Measurements from ENCODE around the gene BCAS3.

DNA sequence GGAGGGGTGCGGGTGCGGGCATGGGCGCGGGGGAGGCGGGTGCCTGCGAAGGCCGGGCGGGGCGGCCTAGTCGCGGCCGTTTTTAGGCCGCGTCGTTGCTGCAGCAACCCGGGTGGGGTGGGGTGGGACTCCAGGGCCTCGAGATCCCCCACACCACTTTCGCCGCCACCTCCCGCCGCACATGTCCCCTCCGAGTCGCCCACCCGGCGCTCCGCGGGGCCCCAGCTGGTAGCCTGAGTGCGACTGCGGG, 733.3 kb downstream of the BCAS3 start:
- TF ChIP-seq, protein P1, sequence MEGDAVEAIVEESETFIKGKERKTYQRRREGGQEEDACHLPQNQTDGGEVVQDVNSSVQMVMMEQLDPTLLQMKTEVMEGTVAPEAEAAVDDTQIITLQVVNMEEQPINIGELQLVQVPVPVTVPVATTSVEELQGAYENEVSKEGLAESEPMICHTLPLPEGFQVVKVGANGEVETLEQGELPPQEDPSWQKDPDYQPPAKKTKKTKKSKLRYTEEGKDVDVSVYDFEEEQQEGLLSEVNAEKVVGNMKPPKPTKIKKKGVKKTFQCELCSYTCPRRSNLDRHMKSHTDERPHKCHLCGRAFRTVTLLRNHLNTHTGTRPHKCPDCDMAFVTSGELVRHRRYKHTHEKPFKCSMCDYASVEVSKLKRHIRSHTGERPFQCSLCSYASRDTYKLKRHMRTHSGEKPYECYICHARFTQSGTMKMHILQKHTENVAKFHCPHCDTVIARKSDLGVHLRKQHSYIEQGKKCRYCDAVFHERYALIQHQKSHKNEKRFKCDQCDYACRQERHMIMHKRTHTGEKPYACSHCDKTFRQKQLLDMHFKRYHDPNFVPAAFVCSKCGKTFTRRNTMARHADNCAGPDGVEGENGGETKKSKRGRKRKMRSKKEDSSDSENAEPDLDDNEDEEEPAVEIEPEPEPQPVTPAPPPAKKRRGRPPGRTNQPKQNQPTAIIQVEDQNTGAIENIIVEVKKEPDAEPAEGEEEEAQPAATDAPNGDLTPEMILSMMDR (IDR thresholded peaks at IDR 0.05; ENCODE audit: low read depth, low read length, missing input control), result no peak
- TF ChIP-seq RAD21 (IDR thresholded peaks at IDR 0.05) (no peak), TAF1 (conservative IDR thresholded peaks at IDR 0.05) (no peak)
- TF ChIP-seq, protein P2, sequence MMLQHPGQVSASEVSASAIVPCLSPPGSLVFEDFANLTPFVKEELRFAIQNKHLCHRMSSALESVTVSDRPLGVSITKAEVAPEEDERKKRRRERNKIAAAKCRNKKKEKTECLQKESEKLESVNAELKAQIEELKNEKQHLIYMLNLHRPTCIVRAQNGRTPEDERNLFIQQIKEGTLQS (IDR thresholded peaks at IDR 0.05), result no peak
